TTC549 (cell line): ENCODE measurements around the gene RACGAP1.

Source experiments
- FAIRE-seq: peaks from 2 replicates; lab custom pipeline; 2012; peaks lifted over from hg19 to GRCh38; lab: Jason Lieb, UNC

RACGAP1 gene

DNA sequence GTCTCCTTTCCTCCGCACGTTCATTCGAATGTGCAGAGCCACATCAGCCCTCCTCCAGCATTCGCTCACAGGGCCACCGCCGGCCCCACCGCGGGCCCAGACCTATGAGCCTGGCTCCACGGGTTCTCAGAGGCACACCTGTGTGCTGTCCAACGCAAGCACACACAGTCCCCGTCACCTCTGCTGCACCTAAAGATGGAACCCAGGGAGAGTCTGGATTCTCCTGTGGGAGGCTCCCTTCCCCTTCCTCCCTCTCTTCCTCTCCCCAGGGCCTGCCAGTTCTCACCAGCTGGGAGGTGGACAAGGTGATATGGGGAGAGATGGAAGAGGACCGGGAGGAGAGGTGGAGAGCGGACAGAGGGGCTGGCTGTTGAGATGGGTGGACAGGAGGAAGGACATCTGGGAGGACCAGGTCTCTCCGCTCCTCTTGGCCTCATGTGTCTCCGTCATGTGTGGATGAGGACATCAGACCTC, 57.5 kb downstream of the RACGAP1 start:
- FAIRE-seq = no peak

DNA sequence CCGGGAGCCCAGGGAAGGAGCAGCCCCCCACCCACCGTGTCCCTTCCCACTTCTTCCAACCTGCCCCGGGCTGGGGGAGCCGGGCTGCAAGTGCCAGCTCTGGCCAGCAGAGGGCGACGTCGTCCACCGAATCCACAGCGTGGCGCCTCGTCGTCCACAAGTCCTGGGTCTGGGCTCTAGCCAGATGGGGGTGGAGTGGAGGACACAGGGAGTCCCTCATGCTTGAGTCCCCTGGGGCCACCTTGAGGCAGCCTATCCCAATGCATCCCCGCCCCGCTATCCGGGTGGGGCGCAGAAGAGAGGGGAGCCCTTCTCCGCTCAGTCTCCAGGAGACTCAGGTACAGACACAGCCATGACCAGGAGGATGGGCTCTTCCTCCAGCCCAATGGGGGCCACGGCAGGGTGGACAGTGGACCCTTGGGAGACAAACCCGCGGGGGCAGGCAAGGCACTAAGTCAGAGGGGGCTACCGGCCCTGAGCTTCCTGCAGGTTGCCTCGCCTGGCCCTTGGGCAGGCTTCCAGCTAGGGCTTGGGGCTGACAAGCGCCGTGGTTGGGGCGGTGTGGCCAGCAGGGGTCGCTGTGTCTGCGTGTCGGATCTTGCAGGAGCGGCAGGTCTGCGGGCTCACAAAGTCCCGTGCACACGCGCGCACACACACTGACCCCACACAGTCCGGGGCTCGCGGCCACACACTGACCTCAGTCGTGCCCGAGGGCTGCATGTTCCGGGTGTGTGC, 58.1 kb downstream of the RACGAP1 start:
- FAIRE-seq = no peak

DNA sequence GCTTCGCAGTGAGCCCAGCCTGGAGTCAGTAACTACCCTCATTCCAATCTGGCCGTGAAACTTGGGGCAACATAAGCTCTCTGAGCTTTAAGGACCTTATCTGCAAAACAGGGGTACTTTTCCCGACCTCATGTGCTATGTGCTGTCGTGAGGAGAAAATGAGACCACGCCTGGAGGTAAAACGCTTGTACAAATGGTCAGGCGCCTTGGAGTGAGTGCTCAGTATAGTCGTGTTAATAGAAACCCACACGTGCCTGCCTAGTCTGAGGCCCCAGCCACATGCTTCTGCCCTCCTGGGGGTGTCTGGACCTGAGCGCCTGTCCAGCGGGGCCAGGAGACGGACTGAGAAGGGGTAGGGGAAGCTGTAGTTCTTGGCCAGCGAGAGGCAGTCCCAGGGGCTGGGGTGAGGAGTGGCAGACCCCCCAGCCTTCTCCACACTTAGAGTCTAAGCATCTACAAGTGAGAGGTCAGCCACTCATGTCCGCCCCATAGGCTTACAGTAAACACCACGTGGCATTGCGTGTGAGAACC, 58.7 kb downstream of the RACGAP1 start:
- FAIRE-seq = no peak

DNA sequence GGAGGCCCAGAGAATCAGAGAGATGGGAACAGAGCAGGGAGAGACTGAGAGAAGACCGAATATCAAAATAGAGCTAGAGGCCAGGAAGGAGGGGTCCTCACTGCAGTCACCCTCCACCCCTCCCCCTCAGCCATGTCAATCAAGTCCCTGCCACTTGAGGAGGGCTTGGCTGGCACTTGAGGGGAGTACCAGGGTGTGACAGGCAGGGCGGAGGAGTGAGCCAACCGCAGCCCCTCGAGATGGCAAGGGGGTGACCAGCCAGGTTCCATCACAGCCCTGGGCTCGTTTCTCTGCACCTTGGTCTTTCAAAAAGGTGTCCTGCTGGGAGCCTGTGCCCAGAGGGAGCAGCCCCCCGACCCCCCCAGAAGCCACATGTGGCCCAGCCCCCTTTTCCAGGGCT, 59.5 kb downstream of the RACGAP1 start:
- FAIRE-seq = no peak

- FAIRE-seq = no peak
Observed at GRCh38 chr12:49964849-49965624, 60.3 kb downstream of the RACGAP1 start.

GRCh38 chr12:49963976-49964815, 61.1 kb downstream of the RACGAP1 start:
- no peak for FAIRE-seq

DNA sequence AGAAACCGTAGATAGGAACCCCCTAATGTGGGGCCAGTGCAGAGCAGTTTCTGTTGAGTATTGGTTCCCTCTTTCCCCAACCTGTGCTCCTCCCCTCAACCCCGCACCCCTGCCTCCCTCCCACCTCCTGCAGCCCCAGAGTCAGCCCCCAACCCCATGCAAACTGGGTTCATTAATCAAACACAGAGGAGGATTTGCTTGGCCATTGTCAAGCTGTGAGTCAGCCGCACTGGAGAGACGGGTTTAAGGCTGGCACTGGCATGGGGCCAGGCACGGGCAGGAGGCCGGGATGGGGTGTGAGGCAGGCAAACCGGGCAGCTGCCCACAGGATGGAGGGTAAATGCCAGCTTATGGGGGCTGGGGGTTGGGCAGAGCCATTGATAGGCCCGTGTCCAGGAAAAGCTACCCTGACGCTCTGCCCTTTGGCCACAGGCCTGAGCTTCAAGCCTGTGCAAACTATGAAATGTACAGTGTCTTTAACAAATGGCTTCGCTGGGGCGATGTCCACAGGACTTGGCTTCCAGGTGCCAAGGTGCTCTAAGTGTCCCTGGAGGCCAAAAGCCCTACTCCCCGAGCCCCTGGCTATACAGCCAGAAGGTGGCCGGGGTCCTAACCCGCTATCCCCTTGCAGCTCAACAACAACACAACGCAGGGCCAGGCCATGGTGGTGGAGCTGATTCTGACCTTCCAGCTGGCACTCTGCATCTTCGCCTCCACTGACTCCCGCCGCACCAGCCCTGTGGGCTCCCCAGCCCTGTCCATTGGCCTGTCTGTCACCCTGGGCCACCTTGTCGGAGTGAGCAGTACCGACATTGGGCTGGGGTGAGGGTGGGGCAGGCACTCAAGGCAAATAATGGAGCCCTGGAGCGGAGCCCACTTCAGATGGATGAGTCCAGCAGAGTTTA, 62.2 kb downstream of the RACGAP1 start:
- FAIRE-seq = no peak

DNA sequence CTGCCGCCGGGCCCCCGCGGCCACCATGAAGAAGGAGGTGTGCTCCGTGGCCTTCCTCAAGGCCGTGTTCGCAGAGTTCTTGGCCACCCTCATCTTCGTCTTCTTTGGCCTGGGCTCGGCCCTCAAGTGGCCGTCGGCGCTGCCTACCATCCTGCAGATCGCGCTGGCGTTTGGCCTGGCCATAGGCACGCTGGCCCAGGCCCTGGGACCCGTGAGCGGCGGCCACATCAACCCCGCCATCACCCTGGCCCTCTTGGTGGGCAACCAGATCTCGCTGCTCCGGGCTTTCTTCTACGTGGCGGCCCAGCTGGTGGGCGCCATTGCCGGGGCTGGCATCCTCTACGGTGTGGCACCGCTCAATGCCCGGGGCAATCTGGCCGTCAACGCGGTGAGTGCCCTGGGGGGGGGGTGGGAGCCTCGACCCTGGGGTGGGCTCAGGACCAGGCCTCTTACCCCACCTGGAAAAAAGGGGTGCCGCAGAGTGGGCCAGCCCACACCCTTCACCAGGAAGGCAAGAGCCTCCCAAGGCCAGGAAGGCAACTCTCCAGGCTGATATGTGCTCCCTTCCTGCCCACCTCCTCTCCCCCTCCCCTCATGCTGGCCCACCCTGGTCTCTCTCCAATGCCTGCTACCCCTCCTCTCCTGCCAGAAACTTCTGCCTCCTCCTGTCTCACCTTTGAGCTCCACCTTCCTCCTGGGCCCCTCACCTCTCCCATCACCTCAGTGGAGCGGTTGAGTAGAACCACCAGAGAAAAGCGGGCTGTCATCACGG, 63.1 kb downstream of the RACGAP1 start:
- FAIRE-seq = no peak

DNA sequence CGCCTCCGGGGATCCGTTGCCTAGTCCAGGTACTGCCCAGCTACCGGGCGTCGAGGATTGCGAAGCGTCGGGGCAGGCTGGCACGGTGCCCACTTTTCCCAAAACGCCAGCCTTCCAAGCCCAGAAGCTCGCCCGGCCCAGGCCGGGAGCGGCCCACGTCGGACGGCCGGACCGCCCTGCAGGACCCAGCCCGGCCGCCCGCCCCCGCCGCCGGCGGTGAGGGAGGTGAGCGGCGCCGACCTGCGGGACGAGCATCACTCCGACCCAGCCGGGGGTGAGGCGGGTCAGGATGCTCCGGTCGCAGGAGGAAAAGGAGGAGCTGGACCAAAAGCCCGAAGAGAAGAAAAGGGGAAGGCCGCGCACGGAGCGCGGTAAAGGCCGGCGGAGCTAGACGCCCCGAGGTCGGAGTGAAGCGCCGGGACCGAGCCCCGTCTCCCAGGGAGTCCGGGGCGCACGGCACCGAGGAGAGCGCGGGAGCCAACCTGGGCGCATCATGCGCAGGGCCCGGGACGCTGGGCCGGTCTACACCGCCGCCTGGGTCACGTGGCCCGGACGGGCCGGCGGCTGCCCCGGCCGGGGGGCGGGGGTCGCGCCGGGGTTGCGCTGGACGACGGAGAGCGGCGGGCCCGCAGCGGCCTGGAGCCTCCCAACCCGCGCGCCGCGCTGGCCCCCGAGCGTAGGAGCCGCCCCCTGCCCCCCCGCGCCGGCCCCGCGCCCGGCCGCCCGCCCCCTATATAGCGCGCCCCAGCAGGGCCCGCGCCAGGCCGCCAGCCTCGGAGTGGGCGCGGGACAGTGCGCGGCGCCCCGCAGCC, 64.0 kb downstream of the RACGAP1 start, which contains the start of gene AQP5:
AQP5 (plus strand) TSS at position 762 of the 812 bp plus-strand sequence. CDS start 146 bp downstream, outside the sequence.
- no peak for FAIRE-seq

GRCh38 chr12:49960474-49961110, 64.7 kb downstream of the RACGAP1 start:
- FAIRE-seq = no peak

DNA sequence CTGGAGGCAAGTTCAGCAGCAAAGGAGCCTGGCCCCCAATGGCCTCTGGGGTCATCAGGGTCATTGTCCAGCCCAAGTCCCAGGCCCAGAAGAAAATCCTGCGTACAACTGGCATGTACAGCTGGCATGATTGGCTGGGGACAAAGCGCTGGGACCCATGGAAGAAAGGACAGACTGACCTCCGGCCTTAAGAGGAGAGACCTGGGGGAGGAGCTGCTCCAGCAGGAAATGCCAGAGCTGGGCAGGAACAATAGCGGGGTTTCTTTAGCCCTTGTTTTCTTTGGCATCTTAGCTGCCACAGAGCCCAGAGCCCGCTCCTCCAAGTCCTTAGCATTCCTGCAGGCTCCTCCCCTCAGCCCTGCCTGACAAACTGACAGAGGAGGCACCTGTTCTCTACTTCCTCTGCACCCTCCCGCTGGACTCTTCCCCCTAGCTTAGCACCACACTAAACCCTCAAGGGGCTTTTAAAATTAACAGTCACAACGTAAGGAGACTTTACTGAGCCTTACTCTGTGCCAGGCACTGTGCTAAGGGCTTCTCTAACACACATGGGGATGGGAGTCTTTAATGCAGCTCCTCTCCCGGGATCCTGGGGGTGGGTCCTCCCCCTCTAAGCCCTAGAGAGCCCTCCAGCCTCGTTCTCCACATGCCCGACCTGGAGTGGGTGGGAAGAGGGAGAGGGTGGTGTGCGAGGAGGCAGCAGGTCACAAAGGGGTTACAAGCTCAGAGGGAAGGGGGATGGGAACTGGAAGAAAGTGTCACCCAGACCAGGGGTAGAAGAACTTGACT, 65.4 kb downstream of the RACGAP1 start:
- no peak for FAIRE-seq

DNA sequence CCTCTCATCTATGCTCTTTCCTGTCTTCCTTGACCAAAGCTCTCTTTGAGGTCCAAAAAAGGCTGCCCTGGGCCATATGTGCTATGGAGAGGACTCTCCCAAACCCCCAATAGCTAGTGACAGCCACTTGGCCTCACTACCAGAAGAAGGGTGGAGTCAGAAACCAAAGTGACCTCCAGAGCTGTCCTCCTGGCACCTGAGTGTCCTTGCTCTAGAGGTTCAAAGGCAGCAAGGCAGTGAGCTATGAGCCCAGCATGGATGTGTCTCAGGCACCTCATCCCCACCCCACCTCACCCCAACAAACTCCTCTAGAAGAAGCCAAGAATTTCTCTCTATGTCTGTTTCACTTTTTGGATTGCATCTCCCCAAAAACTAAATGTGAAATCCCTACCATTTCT, 67.7 kb downstream of the RACGAP1 start:
- FAIRE-seq = no peak

DNA sequence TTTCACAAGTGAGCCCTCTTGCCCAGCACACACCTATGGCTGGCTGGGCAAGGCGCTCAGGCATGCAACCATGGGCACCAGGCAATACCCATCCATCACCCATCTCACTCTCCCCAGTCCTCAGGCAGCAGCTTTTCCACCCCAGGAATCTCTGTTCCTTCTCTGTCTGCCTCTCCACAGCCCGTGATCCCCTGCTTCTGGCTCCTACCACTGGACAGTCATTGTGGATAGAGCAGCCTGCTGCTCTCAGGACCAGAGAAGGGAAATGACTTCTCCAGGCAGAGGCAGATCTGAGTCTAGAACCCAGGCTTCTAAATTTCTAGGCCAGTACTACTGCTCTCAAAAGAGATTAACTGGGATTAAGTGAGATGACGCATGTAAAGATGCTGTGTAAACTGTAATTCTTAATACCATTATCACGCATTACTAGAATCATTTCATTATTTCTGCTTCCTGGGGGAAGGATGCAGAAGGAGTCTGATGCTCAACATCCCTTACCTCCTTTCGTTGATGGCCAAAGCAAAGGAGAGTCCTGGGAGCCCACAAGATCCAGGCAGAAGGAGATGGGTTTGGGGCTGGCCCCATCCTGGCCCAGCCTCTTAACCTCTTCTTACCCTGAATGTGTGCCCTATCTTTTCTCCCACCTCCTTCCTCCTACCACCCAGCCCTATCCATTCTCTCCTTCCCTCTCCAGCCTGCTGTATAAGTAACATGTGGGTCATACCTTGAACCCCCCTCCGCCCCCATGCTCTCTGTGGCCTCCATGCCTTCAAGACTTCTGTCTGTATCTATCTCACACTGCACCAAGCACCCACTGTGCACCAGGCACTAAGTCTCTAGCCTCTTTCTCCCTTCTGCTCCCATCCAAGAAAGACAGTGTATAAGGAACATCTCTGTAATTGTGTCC, 68.4 kb downstream of the RACGAP1 start:
- FAIRE-seq = no peak

- FAIRE-seq = no peak
Observed at GRCh38 chr12:49955899-49956662, 69.2 kb downstream of the RACGAP1 start.

GRCh38 chr12:49954863-49955830, 70.1 kb downstream of the RACGAP1 start:
- no peak for FAIRE-seq
